B cell (primary cell): Measurements from ENCODE around the gene ATP5PB. TPM values are rescaled to one million over a fixed set of nuclear protein-coding genes. Genes with fewer than 3 reads are reported as not detected.

Experiments used
- ATAC-seq: fragments of 200-7000 bp; cut with Tn5 transposase; one replicate; pipeline ENCODE4 v1.10.0; 2021; ENCODE audit warnings: low read depth, mild to moderate bottlenecking, moderate number of reproducible peaks, moderate library complexity
- CTCF ChIA-PET: fragments of 350-600 bp; sonication (Branson Sonifier 250); formaldehyde crosslinking; loops from one replicate; lab custom pipeline; 2021; ENCODE audit warnings: antibody characterized with exemption, inconsistent platforms; lab: Charles Lee
- POLR2A ChIA-PET: fragments of 350-600 bp; sonication (Branson Sonifier 250); formaldehyde crosslinking; loops from one replicate; lab custom pipeline; 2021; ENCODE audit warnings: antibody characterized with exemption; lab: Charles Lee
- DNase-seq: peaks from one replicate; pipeline ENCODE4 v3.0.0; 2013
- H2AFZ ChIP-seq: 2 replicates; pipeline ENCODE4 v1.6.1; 2012; ENCODE audit warnings: mild to moderate bottlenecking, low read depth, low read length; ENCODE audit not compliant: insufficient read depth, poor library complexity, severe bottlenecking
- H3K27ac ChIP-seq, 2 donors: 1 replicate in 1 of 2; 2 replicates in 1 of 2; pipeline ENCODE4 v1.5.1; 2012 to 2013; ENCODE audit warnings: low read length in 2 of 2, mild to moderate bottlenecking in 2 of 2, moderate library complexity in 1 of 2
- H3K27me3 ChIP-seq, 4 experiments: fragments of 200-600 bp in 1 of 4; sonication (generic) in 1 of 4; replicated peaks in 1 of 4; 1 replicate in 2 of 4; 2 replicates in 2 of 4; pipeline versions ENCODE4 v1.6.1 to v1.7.0; 2013 to 2016; ENCODE audit warnings: low read length in 3 of 4, mild to moderate bottlenecking in 2 of 4, mixed read lengths in 1 of 4, moderate library complexity in 1 of 4; ENCODE audit not compliant: insufficient read depth in 4 of 4, control insufficient read depth in 3 of 4; ENCODE audit errors: control extremely low read depth in 1 of 4
- H3K36me3 ChIP-seq, 2 experiments: replicated peaks in 1 of 2; 1 replicate in 1 of 2; 2 replicates in 1 of 2; pipeline versions ENCODE4 v1.6.1 to v1.7.1; 2013; ENCODE audit warnings: low read length in 1 of 2; ENCODE audit not compliant: insufficient read depth in 2 of 2, control insufficient read depth in 1 of 2; ENCODE audit errors: control extremely low read depth in 1 of 2, extremely low read depth in 1 of 2
- H3K4me1 ChIP-seq, 2 donors: fragments of 200-600 bp in 1 of 2; sonication (generic) in 1 of 2; 1 replicate in 1 of 2; 2 replicates in 1 of 2; pipeline versions ENCODE4 v1.5.1 to v1.6.1; 2013 to 2017; ENCODE audit warnings: low read length in 2 of 2; ENCODE audit not compliant: control insufficient read depth in 2 of 2, insufficient read depth in 2 of 2
- H3K4me2 ChIP-seq: replicated peaks from 2 replicates; pipeline ENCODE3; 2012; ENCODE audit warnings: mild to moderate bottlenecking, low read depth, low read length; ENCODE audit not compliant: poor library complexity, severe bottlenecking
- H3K4me3 ChIP-seq, 5 experiments: fragments of 200-600 bp in 1 of 5; sonication (generic) in 1 of 5; 1 replicate in 3 of 5; 2 replicates in 2 of 5; pipeline versions ENCODE4 v1.5.1 to v1.7.0; 2011 to 2016; ENCODE audit warnings: low read length in 4 of 5, mild to moderate bottlenecking in 4 of 5, low read depth in 2 of 5, control low read depth in 1 of 5, moderate library complexity in 1 of 5; ENCODE audit not compliant: insufficient read depth in 1 of 5; ENCODE audit errors: control extremely low read depth in 1 of 5, extremely low read depth in 1 of 5
- H3K79me2 ChIP-seq: fragments of 200-600 bp; sonication (generic); one replicate; pipeline ENCODE4 v1.6.0; 2016; ENCODE audit warnings: low read length; ENCODE audit not compliant: control insufficient read depth, insufficient read depth
- H3K9ac ChIP-seq: fragments of 200-600 bp; sonication (generic); 2 replicates; pipeline ENCODE4 v1.6.1; 2017; ENCODE audit warnings: mild to moderate bottlenecking, low read length, moderate library complexity
- H3K9me3 ChIP-seq, 3 donors: one replicate each; pipeline versions ENCODE4 v1.6.1 to v1.7.1; 2013; ENCODE audit warnings: low read length in 2 of 3; ENCODE audit not compliant: control insufficient read depth in 2 of 3, insufficient read depth in 1 of 3; ENCODE audit errors: control extremely low read depth in 1 of 3
- H4K20me1 ChIP-seq: 2 replicates; pipeline ENCODE4 v1.6.0; 2012; ENCODE audit warnings: mild to moderate bottlenecking, low read length; ENCODE audit not compliant: insufficient read depth, control insufficient read depth, poor library complexity, severe bottlenecking
- H3K27ac Mint-ChIP-seq: one replicate; pipeline ENCODE4 v1.8.0; 2021; ENCODE audit warnings: mixed read lengths
- H3K27me3 Mint-ChIP-seq: one replicate; pipeline ENCODE4 v1.8.0; 2021; ENCODE audit warnings: mixed read lengths
- H3K4me1 Mint-ChIP-seq: one replicate; pipeline ENCODE4 v1.8.0; 2021; ENCODE audit warnings: mixed read lengths
- H3K4me3 Mint-ChIP-seq: one replicate; pipeline ENCODE4 v1.8.0; 2021; ENCODE audit warnings: mixed read lengths
- H3K9me3 Mint-ChIP-seq: one replicate; pipeline ENCODE4 v1.8.0; 2022; ENCODE audit warnings: mixed read lengths; ENCODE audit not compliant: insufficient read depth
- CTCF ChIP-seq: fragments of 200-600 bp; IDR thresholded peaks from one replicate; pipeline ENCODE4 v1.8.0; 2022; ENCODE audit warnings: antibody characterized with exemption, mild to moderate bottlenecking
- EZH2 ChIP-seq: IDR thresholded peaks from 2 replicates; pipeline ENCODE4 v1.6.1; 2012; ENCODE audit warnings: borderline replicate concordance, low read depth, mild to moderate bottlenecking, moderate library complexity, low read length; ENCODE audit not compliant: insufficient read depth, poor library complexity, severe bottlenecking
- WGBS: methylation state at CpG from one replicate; pipeline ENCODE4 v1.1.5; 2013; ENCODE audit warnings: missing lambda C conversion rate; ENCODE audit not compliant: insufficient coverage; 5-methylcytosine and 5-hydroxymethylcytosine counted together
- intact Hi-C: fragments of 100-400 bp; cut with micrococcal nuclease; formaldehyde crosslinking; loops from one replicate; pipeline ENCODE4 v1.10.0; 2022
- polyA plus RNA-seq: library from polyadenylated mRNA; depleted of rRNA; stranded (reverse); fragments of >200 nt; gene quantifications from 2 replicates; pipeline ENCODE4 v1.2.3, GENCODE V29; 2012
- total RNA-seq, 2 donors: library from RNA; stranded (reverse); fragments of 120-200 nt in 1 of 2; gene quantifications; 1 replicate in 1 of 2; 2 replicates in 1 of 2; pipeline versions ENCODE4 v1.2.3 to v1.2.4, GENCODE V29; 2013 to 2022

The ATP5PB gene
- total and polyA plus RNA-seq, 2 donors (not counting 1 experiment from before 2014, with no cell fraction given), result 81.2 to 110 TPM

- Histone ChIP-seq H3K79me2 (no peaks in the 10 kb centered on the region), H2AFZ (no peak overlapping the region), H4K20me1 (no peaks in the 10 kb centered on the region), H3K9ac (no peak overlapping the region), H3K9me3 (peaks cover 0 to under 1% (median 0%) of the 10 kb centered on the region in 3 donors), H3K36me3 (no peaks in the 10 kb centered on the region), H3K27ac (no peak overlapping the region), H3K4me2 (no peak overlapping the region), H3K4me3 (no peak overlapping the region), H3K4me1 (no peaks in the 10 kb centered on the region), H3K27me3 (no peaks in the 10 kb centered on the region)
- no peak for ATAC-seq
- Mint-ChIP-seq H3K4me1 (peaks cover 9% of the 10 kb centered on the region), H3K4me3 (no peak overlapping the region), H3K27ac (no peak overlapping the region), H3K9me3 (no peaks in the 10 kb centered on the region), H3K27me3 (no peaks in the 10 kb centered on the region)
- no peak for TF ChIP-seq CTCF
- no peak for TF ChIP-seq EZH2
- 96% methylated on average over 7 of the region's 7 CpGs for WGBS
- POLR2A ChIA-PET, result interaction anchor here (0.7 kb wide), 1 partner anchor 17 kb away, joined by 3 read pairs; no protein-coding TSS in a partner anchor
- intact Hi-C loops, result no loop called here
- no peak for DNase-seq
- CTCF ChIA-PET, result interaction anchor here (1.2 to 4.3 kb wide), 3 partner anchors 16 to 224 kb away, joined by 3 to 51 read pairs (median 4); no protein-coding TSS in a partner anchor
These were observed 41.8 kb downstream of the ATP5PB start for GRCh38 chr1:111491070-111491469.

- H3K36me3 ChIP-seq, result no peaks in the 10 kb centered on the region
- no peak overlapping the region for H3K4me2 ChIP-seq
- no peak overlapping the region for H3K27ac ChIP-seq
- ATAC-seq, result no peak
- H3K9ac ChIP-seq, result no peak overlapping the region
- H3K4me3 ChIP-seq, result no peak overlapping the region
- H4K20me1 ChIP-seq, result no peaks in the 10 kb centered on the region
- no peak for DNase-seq
- 96% methylated on average over 4 of the region's 4 CpGs for whole genome bisulfite sequencing
- H3K27me3 ChIP-seq, result no peaks in the 10 kb centered on the region
- Mint-ChIP-seq H3K9me3 (no peaks in the 10 kb centered on the region), H3K4me1 (peaks cover 12% of the 10 kb centered on the region), H3K27ac (no peak overlapping the region), H3K4me3 (no peak overlapping the region), H3K27me3 (no peaks in the 10 kb centered on the region)
- no peak for TF ChIP-seq EZH2
- no peak for TF ChIP-seq CTCF
- H3K9me3 ChIP-seq, result peaks cover 0 to 4% (median 3%) of the 10 kb centered on the region in 3 donors
- ChIA-PET CTCF (interaction anchor here (0.8 to 1.3 kb wide), 2 partner anchors 11 to 15 kb away, joined by 4 to 5 read pairs; no protein-coding TSS in a partner anchor), POLR2A (interaction anchor here (0.6 to 1.0 kb wide), 2 partner anchors 12 to 192 kb away, joined by 4 read pairs; no protein-coding TSS in a partner anchor)
- H2AFZ ChIP-seq, result no peak overlapping the region
- H3K4me1 ChIP-seq, result peaks cover 5 to 9% of the 10 kb centered on the region in 2 donors
- intact Hi-C loops, result no loop called here
- no peaks in the 10 kb centered on the region for H3K79me2 ChIP-seq
These were observed 47.1 kb downstream of the ATP5PB start for GRCh38 chr1:111496398-111496797.
